ENCODE data around the gene LSM4.
"Not testable (repeated sequence)": the region's sequence is repeated elsewhere in the genome, so short reads cannot be mapped to it uniquely, and the experiment has no call there.

DNA sequence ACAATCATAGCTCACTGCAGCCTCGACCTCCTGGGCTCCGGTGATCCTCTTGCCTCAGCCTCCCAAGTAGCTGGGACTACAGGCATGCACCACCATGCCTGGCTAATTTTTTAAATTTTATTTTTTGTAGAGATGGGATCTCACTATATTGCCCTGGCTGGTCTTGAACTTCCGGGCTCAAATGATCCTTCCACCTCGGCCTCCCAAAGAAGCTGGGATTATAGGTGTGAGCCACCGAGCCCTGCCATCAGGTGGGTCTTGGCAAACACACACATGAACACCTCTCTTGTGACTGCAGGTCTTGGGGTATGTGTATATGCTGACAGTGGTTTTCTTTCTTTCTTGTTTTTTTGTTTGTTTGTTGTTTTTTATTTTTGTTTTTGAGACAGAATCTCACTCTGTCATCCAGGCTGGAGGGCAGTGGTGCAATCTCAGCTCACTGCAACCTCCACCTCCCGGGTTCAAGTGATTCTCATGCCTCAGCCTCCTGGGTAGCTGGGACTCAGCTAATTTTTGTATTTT lies 26.0 kb upstream of the LSM4 start:
- TF ChIP-seq, protein P1, sequence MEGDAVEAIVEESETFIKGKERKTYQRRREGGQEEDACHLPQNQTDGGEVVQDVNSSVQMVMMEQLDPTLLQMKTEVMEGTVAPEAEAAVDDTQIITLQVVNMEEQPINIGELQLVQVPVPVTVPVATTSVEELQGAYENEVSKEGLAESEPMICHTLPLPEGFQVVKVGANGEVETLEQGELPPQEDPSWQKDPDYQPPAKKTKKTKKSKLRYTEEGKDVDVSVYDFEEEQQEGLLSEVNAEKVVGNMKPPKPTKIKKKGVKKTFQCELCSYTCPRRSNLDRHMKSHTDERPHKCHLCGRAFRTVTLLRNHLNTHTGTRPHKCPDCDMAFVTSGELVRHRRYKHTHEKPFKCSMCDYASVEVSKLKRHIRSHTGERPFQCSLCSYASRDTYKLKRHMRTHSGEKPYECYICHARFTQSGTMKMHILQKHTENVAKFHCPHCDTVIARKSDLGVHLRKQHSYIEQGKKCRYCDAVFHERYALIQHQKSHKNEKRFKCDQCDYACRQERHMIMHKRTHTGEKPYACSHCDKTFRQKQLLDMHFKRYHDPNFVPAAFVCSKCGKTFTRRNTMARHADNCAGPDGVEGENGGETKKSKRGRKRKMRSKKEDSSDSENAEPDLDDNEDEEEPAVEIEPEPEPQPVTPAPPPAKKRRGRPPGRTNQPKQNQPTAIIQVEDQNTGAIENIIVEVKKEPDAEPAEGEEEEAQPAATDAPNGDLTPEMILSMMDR (conservative IDR thresholded peaks at IDR 0.05; ENCODE audit: low read length) = not testable (repeated sequence)
- not testable (repeated sequence) for TF ChIP-seq EZH2phosphoT487 (IDR thresholded peaks at IDR 0.05; ENCODE audit: borderline replicate concordance)

Measured in Loucy (cell line).